Measurements from ENCODE around the gene PARP12.

Gene PARP12

GRCh38 chr7:140009735-140010134, 53.0 kb downstream of the PARP12 start:
- DNase-seq, result no peak

- DNase-seq, result no peak
Observed at GRCh38 chr7:140008755-140009610, 53.8 kb downstream of the PARP12 start.

GRCh38 chr7:140007051-140007690, 55.6 kb downstream of the PARP12 start:
- no peak for DNase-seq

- no peak for DNase-seq
Observed at GRCh38 chr7:140006600-140006999, 56.2 kb downstream of the PARP12 start.

- DNase-seq, result no peak
Observed at GRCh38 chr7:140005754-140006503, 56.8 kb downstream of the PARP12 start.

- no peak for DNase-seq
Observed at GRCh38 chr7:140005341-140005740, 57.4 kb downstream of the PARP12 start.

- no peak for DNase-seq
Observed at GRCh38 chr7:140004672-140005071, 58.1 kb downstream of the PARP12 start.

- no peak for DNase-seq
Observed at GRCh38 chr7:140003913-140004382, 58.8 kb downstream of the PARP12 start.

GRCh38 chr7:140000666-140001268, 62.0 kb downstream of the PARP12 start:
- DNase-seq, result no peak

- no peak for DNase-seq
Observed at GRCh38 chr7:139999516-139999915, 63.2 kb downstream of the PARP12 start.

GRCh38 chr7:139998572-139998971, 64.2 kb downstream of the PARP12 start:
- no peak for DNase-seq

- DNase-seq, result no peak
Observed at GRCh38 chr7:139995017-139995915, 67.5 kb downstream of the PARP12 start.

GRCh38 chr7:139994356-139994755, 68.4 kb downstream of the PARP12 start:
- DNase-seq, result no peak

GRCh38 chr7:139993592-139993991, 69.2 kb downstream of the PARP12 start:
- no peak for DNase-seq

GRCh38 chr7:139993169-139993568, 69.6 kb downstream of the PARP12 start:
- DNase-seq, result no peak

- no peak for DNase-seq
Observed at GRCh38 chr7:139992353-139993044, 70.3 kb downstream of the PARP12 start.

GRCh38 chr7:139991911-139992310, 70.8 kb downstream of the PARP12 start:
- no peak for DNase-seq

GRCh38 chr7:139991269-139991666, 71.5 kb downstream of the PARP12 start:
- no peak for DNase-seq

GRCh38 chr7:139990571-139991268, 72.0 kb downstream of the PARP12 start:
- DNase-seq, result no peak

GRCh38 chr7:139990142-139990535, 72.6 kb downstream of the PARP12 start:
- DNase-seq, result no peak
